Urinary bladder (tissue), 4 donors: Measurements from ENCODE around the gene PPP6R1. TPM values are rescaled to one million over a fixed set of nuclear protein-coding genes. Genes with fewer than 3 reads are reported as not detected.
A peak's percentile ranks its signal among the peaks of the same experiment; 100 is the strongest.
"Not testable (repeated sequence)": the region's sequence is repeated elsewhere in the genome, so short reads cannot be mapped to it uniquely, and the experiment has no call there.

Experiments
- DNase-seq: peaks from one replicate; pipeline ENCODE4 v3.0.0-alpha.2; 2015; ENCODE audit errors: extremely low spot score
- H3K27ac ChIP-seq: one replicate; pipeline ENCODE4 v1.5.1; 2013; ENCODE audit warnings: low read depth, mild to moderate bottlenecking, moderate library complexity
- H3K36me3 ChIP-seq: one replicate; pipeline ENCODE4 v1.6.1; 2013; ENCODE audit warnings: mild to moderate bottlenecking, moderate library complexity; ENCODE audit not compliant: insufficient read depth
- H3K4me1 ChIP-seq: one replicate; pipeline ENCODE4 v1.6.1; 2013; ENCODE audit warnings: mild to moderate bottlenecking, moderate library complexity; ENCODE audit not compliant: insufficient read depth
- H3K4me3 ChIP-seq: one replicate; pipeline ENCODE4 v1.5.1; 2013; ENCODE audit warnings: low read depth, low read length
- WGBS: extraction: QIAGEN DNeasy Blood & Tissue Kit; methylation state at CpG from one replicate; pipeline ENCODE4 v1.1.7; 2013; 5-methylcytosine and 5-hydroxymethylcytosine counted together
- polyA plus RNA-seq: library from polyadenylated mRNA; stranded (reverse); fragments of 200-250 nt; gene quantifications from one replicate; pipeline ENCODE4 v1.2.3, GENCODE V29; 2013
- total RNA-seq: library from RNA; depleted of rRNA; stranded (reverse); fragments of >200 nt; gene quantifications from one replicate; pipeline ENCODE4 v1.2.3, GENCODE V29; 2014
- donor health status: healthy with polysubstance abuse.
- donor health status: healthy.

PPP6R1 gene
- total and polyA plus RNA-seq, 2 donors = 14.5 to 43.1 TPM

DNA sequence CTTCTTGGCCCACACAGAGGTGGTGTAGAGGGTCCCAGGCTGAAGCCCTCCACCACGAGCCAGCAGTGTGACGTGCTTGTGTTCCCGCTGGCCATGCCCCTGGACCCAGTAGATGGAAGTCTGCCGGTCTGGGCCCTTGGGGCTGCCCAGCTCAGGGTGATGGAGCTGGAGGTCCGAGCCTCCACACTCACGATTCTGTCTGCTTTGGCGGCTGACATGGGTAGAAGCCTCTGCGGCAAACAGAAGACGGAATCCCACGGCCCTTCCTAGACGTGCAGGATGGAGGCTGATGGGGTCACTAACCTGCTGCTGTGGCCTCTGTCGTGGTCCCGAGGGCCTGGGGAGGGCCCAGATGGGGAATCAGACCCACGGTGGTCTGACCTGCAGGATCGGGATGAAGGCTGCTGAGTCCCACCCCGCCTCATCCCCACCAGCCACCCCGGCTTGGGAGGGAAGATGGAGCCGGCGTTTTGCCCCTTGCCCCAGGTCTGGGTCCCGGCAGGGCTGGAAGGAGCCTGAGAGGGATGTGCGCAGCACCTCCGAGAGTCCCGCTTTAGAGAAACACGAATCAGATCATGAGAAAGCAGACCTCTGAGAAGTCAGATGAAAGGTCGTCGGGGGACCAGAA lies 34.7 kb downstream of the PPP6R1 start:
- Histone ChIP-seq H3K36me3 (no peaks in the 10 kb centered on the region), H3K4me1 (no peaks in the 10 kb centered on the region), H3K4me3 (no peak overlapping the region), H3K27ac (no peak overlapping the region)
- WGBS = 79% methylated on average over 26 of the region's 26 CpGs
- no peak for DNase-seq

DNA sequence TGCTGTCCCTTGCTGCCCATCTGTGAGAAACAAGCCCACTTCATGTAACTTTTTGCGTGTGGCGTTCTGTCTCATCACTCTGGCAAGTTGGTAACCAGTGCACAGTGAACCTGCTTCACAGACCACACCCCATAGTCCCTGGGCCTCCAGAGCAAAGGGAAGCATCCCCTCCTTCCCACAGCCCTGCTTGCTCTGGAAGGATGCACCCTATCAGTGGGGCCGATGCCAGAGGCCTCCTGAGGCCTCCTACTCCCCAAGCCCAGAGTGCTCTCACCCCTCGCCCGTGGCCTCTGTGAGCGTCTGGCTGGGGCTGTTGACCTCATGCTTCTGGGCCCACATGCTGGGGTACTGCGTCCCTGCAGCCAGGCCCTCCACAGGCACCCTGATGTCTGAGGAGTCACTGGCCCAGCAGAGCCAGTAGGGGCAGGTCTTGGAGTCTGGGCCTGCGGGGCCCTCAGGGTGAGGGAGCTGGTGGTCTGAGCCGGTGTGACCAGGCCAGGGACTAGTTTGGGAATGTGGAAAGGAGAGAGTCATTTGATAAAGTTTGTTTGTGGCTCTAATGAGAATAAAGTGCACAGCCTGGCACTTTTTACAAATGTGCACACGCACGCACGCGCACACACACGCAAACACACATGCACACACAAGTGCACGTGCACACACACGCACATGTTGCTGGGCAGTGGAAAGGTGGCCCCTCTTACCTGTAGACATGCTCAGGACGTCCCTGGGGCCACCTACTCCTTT lies 35.4 kb downstream of the PPP6R1 start:
- Histone ChIP-seq H3K4me3 (no peak overlapping the region), H3K27ac (no peak overlapping the region), H3K36me3 (no peaks in the 10 kb centered on the region), H3K4me1 (no peaks in the 10 kb centered on the region)
- no peak for DNase-seq
- WGBS = 83% methylated on average over 17 of the region's 17 CpGs

DNA sequence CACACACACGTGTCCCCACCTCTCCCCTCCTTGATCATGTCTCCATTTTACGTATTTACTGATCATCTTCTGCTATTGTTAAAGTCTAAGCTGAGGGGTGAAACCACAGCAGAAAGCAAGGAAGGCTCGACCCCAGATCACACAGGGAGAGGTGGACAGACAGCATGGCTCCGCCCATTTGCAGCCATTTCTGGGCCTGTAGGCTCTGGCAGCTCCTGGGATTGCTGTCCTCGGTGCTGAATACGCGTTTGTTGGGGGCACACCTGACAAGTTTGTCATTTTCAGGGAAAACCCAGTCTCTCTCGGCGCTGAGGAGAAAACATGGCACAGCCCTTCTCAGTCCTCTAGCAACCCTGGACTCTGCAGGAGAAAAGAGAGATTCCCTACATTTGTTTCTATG lies 38.3 kb downstream of the PPP6R1 start:
- Histone ChIP-seq H3K36me3 (no peaks in the 10 kb centered on the region), H3K27ac (no peak overlapping the region), H3K4me3 (no peak overlapping the region), H3K4me1 (no peaks in the 10 kb centered on the region)
- WGBS = 69% methylated on average over 9 of the region's 9 CpGs
- no peak for DNase-seq

- Histone ChIP-seq H3K27ac (no peak overlapping the region), H3K4me1 (no peaks in the 10 kb centered on the region), H3K4me3 (no peak overlapping the region), H3K36me3 (no peaks in the 10 kb centered on the region)
- WGBS = 5% methylated on average over 36 of the region's 36 CpGs
- DNase-seq = peak; percentile 59
Observed at GRCh38 chr19:55216461-55217198, 42.2 kb downstream of the PPP6R1 start.

- Histone ChIP-seq H3K27ac (no peak overlapping the region), H3K36me3 (no peaks in the 10 kb centered on the region), H3K4me3 (no peak overlapping the region), H3K4me1 (no peaks in the 10 kb centered on the region)
- WGBS = 82% methylated on average over 7 of the region's 7 CpGs
- DNase-seq = no peak
Observed at GRCh38 chr19:55213547-55213946, 45.3 kb downstream of the PPP6R1 start.

- Histone ChIP-seq H3K4me3 (no peak overlapping the region), H3K4me1 (no peaks in the 10 kb centered on the region), H3K36me3 (no peaks in the 10 kb centered on the region), H3K27ac (no peak overlapping the region)
- DNase-seq = no peak
- WGBS = 75% methylated on average over 3 of the region's 3 CpGs
Observed at GRCh38 chr19:55212447-55212846, 46.4 kb downstream of the PPP6R1 start.

DNA sequence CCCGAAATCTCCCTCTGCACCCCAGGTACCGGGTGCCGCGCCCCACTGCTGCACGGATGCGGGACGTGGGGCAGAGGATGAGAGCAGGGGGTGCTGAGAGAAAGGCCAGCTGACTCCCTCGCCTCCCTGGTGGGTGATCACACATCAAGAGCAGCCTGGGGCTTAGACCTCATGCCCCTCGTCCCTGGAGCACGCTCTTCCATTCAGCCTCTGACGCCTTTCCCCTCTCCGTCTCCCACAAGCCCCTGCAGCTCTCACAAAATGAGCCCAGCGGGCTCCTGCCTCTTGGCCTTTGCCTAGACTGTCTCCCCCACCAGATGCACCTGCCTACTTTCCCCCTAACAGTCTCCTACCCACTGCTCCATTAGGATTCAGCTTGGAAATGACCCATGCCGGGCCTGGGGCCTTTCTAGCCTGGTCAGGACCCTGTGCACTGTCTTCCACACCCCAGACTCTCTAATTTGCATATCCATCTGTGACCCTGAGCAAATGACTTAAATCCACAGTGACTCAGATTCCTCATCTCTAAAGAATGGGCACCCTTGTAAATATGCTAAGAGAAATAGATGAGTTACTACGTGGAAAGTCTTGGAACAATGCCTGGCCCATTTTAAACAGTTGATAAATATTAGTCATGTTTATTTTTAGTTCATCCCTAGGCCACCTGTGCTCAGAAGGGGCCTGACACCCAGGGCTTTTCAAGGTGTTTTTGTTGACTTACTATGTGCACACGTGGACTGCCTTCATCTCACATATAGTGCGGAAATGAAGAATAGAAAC lies 48.9 kb downstream of the PPP6R1 start:
- no peak overlapping the region for H3K27ac ChIP-seq
- 59% methylated on average over 17 of the region's 17 CpGs for WGBS
- no peaks in the 10 kb centered on the region for H3K4me1 ChIP-seq
- H3K36me3 ChIP-seq = no peaks in the 10 kb centered on the region
- DNase-seq = no peak
- no peak overlapping the region for H3K4me3 ChIP-seq

GRCh38 chr19:55208880-55209692 lies 49.7 kb downstream of the PPP6R1 start, which contains the start of gene PTPRH:
PTPRH (minus strand) TSS chr19:55209501; CDS start chr19:55209433, 68 bp downstream.
- no peak for DNase-seq
- Histone ChIP-seq H3K36me3 (no peaks in the 10 kb centered on the region), H3K27ac (no peak within 1 kb of the TSS), H3K4me3 (no peak within 1 kb of the TSS), H3K4me1 (no peaks in the 10 kb centered on the region)
- 56% methylated on average over 17 of the region's 18 CpGs for WGBS

- no peak overlapping the region for H3K4me3 ChIP-seq
- WGBS = 30% methylated on average over 29 of the region's 29 CpGs
Observed at GRCh38 chr19:55206664-55207500, 51.9 kb downstream of the PPP6R1 start.

DNA sequence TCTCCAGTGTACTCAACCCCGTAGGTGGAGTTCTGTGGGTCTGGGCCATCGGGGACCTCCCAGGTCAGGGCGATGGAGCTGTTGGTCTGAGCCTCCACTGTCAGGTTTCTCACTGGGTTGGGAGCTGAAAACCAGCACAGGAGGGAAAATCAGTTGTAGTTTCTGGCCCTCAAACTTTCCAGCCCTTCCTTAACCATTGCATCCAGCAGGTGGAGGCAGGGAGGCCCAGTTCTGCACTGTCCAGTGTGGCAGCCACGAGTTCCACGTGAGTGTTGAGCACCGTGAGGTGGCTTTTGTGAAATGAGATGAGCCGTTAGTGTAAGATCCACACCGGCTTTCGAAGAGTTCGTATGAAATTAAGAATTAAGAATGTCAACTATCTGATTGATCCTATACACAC lies 56.6 kb downstream of the PPP6R1 start:
- WGBS = 73% methylated on average over 10 of the region's 10 CpGs
- not testable (repeated sequence) for H3K4me1 ChIP-seq

More at GRCh38 chr19:55206664-55207500, 51.9 kb downstream of the PPP6R1 start:
- no peak for DNase-seq
- no peak overlapping the region for H3K27ac ChIP-seq
- H3K36me3 ChIP-seq = no peaks in the 10 kb centered on the region
- H3K4me1 ChIP-seq = no peaks in the 10 kb centered on the region

DNA sequence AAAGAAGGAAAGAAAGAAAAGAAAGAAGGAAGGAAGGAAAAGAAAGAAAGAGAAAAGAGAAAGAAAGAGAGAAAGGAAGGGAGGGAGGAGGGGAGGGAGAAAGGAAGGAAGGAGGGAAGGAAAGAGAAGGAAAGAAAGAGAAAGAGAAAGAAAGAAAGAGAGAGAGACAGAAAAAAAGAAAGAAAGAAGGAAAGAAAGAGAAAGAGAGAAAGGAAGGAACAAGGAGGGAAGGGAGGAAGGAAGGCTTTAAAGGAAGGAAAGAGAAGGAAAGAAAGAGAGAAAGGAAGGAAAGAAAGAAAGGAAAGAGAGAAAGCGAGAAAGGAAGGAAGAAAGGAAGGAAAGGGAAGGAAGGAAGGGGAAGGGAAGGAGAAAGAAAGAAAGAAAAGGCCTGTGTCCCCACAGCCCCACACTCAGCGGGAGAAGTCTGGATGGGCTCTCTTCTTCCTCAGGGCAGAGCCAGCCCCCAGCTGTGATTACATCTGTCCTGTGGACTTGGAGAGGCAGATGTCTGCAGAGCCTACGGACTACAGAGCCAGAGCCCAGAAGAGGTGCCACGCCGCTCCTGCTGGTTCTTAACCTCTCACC lies 59.1 kb downstream of the PPP6R1 start:
- H3K36me3 ChIP-seq = no peaks in the 10 kb centered on the region

More for the DNA sequence above, 56.6 kb downstream of the PPP6R1 start:
- H3K27ac ChIP-seq, H3K36me3 ChIP-seq, H3K4me3 ChIP-seq, DNase-seq: not testable (repeated sequence)

GRCh38 chr19:55198651-55199050 lies 60.2 kb downstream of the PPP6R1 start:
- WGBS = 53% methylated on average over 5 of the region's 5 CpGs
- H3K36me3 ChIP-seq = no peaks in the 10 kb centered on the region

More for the DNA sequence above, 59.1 kb downstream of the PPP6R1 start:
- DNase-seq = no peak
- WGBS = 65% methylated on average over 5 of the region's 5 CpGs
- H3K27ac ChIP-seq = no peak overlapping the region
- H3K4me1 ChIP-seq = no peaks in the 10 kb centered on the region
- no peak overlapping the region for H3K4me3 ChIP-seq

More at GRCh38 chr19:55198651-55199050, 60.2 kb downstream of the PPP6R1 start:
- Histone ChIP-seq H3K27ac (no peak overlapping the region), H3K4me3 (no peak overlapping the region), H3K4me1 (no peaks in the 10 kb centered on the region)
- DNase-seq = no peak
